A549 (cell line): ENCODE results near the gene WNT5B.

Source experiments
- CTCF ChIP-seq: fragments of >200 bp; sonication (Bioruptor Twin); formaldehyde crosslinking; IDR thresholded peaks from 3 replicates; pipeline ENCODE4 v1.5.1; 2016
- EHMT2 ChIP-seq: fragments of 200-600 bp; sonication (generic); IDR thresholded peaks from 2 replicates; pipeline ENCODE4 v1.6.1; 2016; ENCODE audit warnings: antibody characterized with exemption, low read depth, mild to moderate bottlenecking, moderate library complexity
- JUN ChIP-seq, 2 experiments: fragments of >200 bp; sonication (Bioruptor Twin); formaldehyde crosslinking; IDR thresholded peaks; 2 replicates in 1 of 2; 3 replicates in 1 of 2; pipeline ENCODE4 v1.6.1; 2016 to 2017
- JUNB ChIP-seq: fragments of >200 bp; sonication (Bioruptor Twin); formaldehyde crosslinking; IDR thresholded peaks from 2 replicates; pipeline ENCODE4 v1.6.1; 2016
- MAFK ChIP-seq: fragments of 450-650 bp; IDR thresholded peaks from 2 replicates; pipeline ENCODE4 v1.6.1; 2014; ENCODE audit not compliant: partially characterized antibody
- MAX ChIP-seq: IDR thresholded peaks from 2 replicates; pipeline ENCODE4 v1.6.1; 2012
- MYC ChIP-seq: IDR thresholded peaks from 2 replicates; pipeline ENCODE4 v1.6.1; 2012; ENCODE audit warnings: mild to moderate bottlenecking, inconsistent platforms, low read length, improper control_type of control experiment, borderline replicate concordance
- NFE2L2 ChIP-seq: fragments of 150-350 bp; conservative IDR thresholded peaks from 2 replicates; pipeline ENCODE4 v1.6.1; 2014; ENCODE audit warnings: low read length
- POLR2A ChIP-seq: IDR thresholded peaks from 2 replicates; pipeline ENCODE4 v1.6.1; 2012; ENCODE audit warnings: mild to moderate bottlenecking, low read length
- RAD21 ChIP-seq, 2 experiments: fragments of >200 bp in 1 of 2; sonication (Bioruptor Twin) in 1 of 2; formaldehyde crosslinking in 1 of 2; IDR thresholded peaks in 1 of 2; conservative IDR thresholded peaks in 1 of 2; 2 replicates in 1 of 2; 3 replicates in 1 of 2; pipeline ENCODE4 v1.6.1; 2012 to 2018; ENCODE audit warnings: inconsistent platforms in 1 of 2
- TP53 ChIP-seq: fragments of 250-450 bp; sonication (Bioruptor Pico); IDR thresholded peaks from 2 replicates; pipeline ENCODE4 v1.5.0; 2021; ENCODE audit warnings: mild to moderate bottlenecking, moderate library complexity
- ZFP36 ChIP-seq: fragments of 450-650 bp; IDR thresholded peaks from 2 replicates; pipeline ENCODE4 v1.6.1; 2014; ENCODE audit warnings: borderline replicate concordance; ENCODE audit not compliant: partially characterized antibody

- TF ChIP-seq POLR2A (no peak), RAD21 (conservative IDR thresholded peaks at IDR 0.05 in 1 of 2, IDR thresholded peaks at IDR 0.05 in 1 of 2) (no peak; a peak in 1 of 5 replicates), EHMT2 (no peak), MAX (no peak), MAFK (no peak), MYC (no peak), ZFP36 (no peak), CTCF (no peak), JUN (IDR thresholded peaks at IDR 0.05) (no peak), JUNB (no peak), NFE2L2 (no peak), TP53 (CRISPR knock-in tag) (no peak)
These were observed 62.3 kb downstream of the WNT5B start for GRCh38 chr12:1691123-1692007.
